ENCODE measurements around the gene CNTNAP2. TPM values are rescaled to one million over a fixed set of nuclear protein-coding genes. Genes with fewer than 3 reads are reported as not detected.

Gene CNTNAP2
- total and polyA plus RNA-seq, 2 of the 8 experiments (the other 6 are each of a cell fraction or from before 2014, with no cell fraction given): 27.9 to 71.0 TPM

GRCh38 chr7:146176860-146177259 is 60.3 kb downstream of the CNTNAP2 start:
- H3K14ac ChIP-seq (ENCODE audit: insufficient read length): no peak overlapping the region
- H4K91ac ChIP-seq (replicated peaks; ENCODE audit: insufficient read length, low read length): no peak overlapping the region
- H2BK120ac ChIP-seq (replicated peaks; ENCODE audit: low read depth, low read length): no peak overlapping the region
- no peak overlapping the region for H4K8ac ChIP-seq (ENCODE audit: extremely low read depth, insufficient read depth, low read length)
- no peak overlapping the region for H3K4me3 ChIP-seq (ENCODE audit: extremely low read depth in 1 of 4, insufficient read depth in 2 of 4, low read depth in 3 of 4, low read length in 4 of 4)
- 78% methylated on average over 1 of the region's 1 CpG; no CpG with 5 or more reads in 1 of the 2 experiments for WGBS, 2 experiments (ENCODE audit: extremely low coverage in 1 of 2, insufficient coverage in 1 of 2, insufficient read length in 1 of 2, insufficient replicate concordance in 2 of 2, low coverage in 1 of 2, low lambda C conversion rate in 2 of 2, missing lambda C conversion rate in 1 of 2)
- FAIRE-seq (no peak), DNase-seq (ENCODE audit: low read depth in 1 of 2, low spot score in 2 of 2) (no peak)
- H2AFZ ChIP-seq (ENCODE audit: low read length): peak overlapping the region; percentile 56; the same call in 1 of the 2 replicates
- no peaks in the 10 kb centered on the region for H3K79me2 ChIP-seq (ENCODE audit: control insufficient read depth in 1 of 2, insufficient read depth in 2 of 2, low read length in 2 of 2)
- H2AK5ac ChIP-seq (ENCODE audit: low read depth, low read length): no peak overlapping the region
- ChIA-PET POLR2A (ENCODE audit: partially characterized antibody) (interaction anchor here (1.1 kb wide), 1 partner anchor 10 kb away, joined by 3 read pairs; no protein-coding TSS in a partner anchor), CTCF (ENCODE audit: partially characterized antibody) (no interaction called here)
- H3K56ac ChIP-seq (replicated peaks; ENCODE audit: insufficient read length, low read depth, low read length): no peak overlapping the region
- no peaks in the 10 kb centered on the region for H3K79me1 ChIP-seq (ENCODE audit: low read depth, low read length)
- H2BK12ac ChIP-seq (ENCODE audit: low read depth, low read length): no peak overlapping the region
- H3K23me2 ChIP-seq (ENCODE audit: low read depth, low read length): no peaks in the 10 kb centered on the region
- no peaks in the 10 kb centered on the region for H4K20me1 ChIP-seq (replicated peaks in 1 of 2; ENCODE audit: control insufficient read depth in 1 of 2, insufficient read depth in 2 of 2, low read length in 2 of 2)
- no peak overlapping the region for H3K4me2 ChIP-seq (ENCODE audit: insufficient read depth in 1 of 2, low read depth in 2 of 2, low read length in 2 of 2)
- no peak overlapping the region for H3K4ac ChIP-seq (replicated peaks; ENCODE audit: insufficient read length, low read depth, low read length)
- no peak overlapping the region for H3K23ac ChIP-seq (ENCODE audit: insufficient read length)
- no peak overlapping the region for H2BK5ac ChIP-seq (ENCODE audit: low read depth, low read length)
- no peaks in the 10 kb centered on the region for H3K27me3 ChIP-seq (replicated peaks in 1 of 4; ENCODE audit: control insufficient read depth in 3 of 4, extremely low read depth in 1 of 4, insufficient read depth in 3 of 4, low read length in 3 of 4)
- H3K9ac ChIP-seq (replicated peaks in 1 of 4; ENCODE audit: extremely low read depth in 1 of 4, low read depth in 3 of 4, low read length in 3 of 4): no peak overlapping the region
- no peak overlapping the region for H2BK20ac ChIP-seq (ENCODE audit: low read length)
- H3K18ac ChIP-seq (ENCODE audit: extremely low read depth, low read length): no peak overlapping the region
- H3K36me3 ChIP-seq (ENCODE audit: control insufficient read depth in 2 of 4, insufficient read depth in 4 of 4, low read length in 3 of 4): no peaks in the 10 kb centered on the region
- no peak overlapping the region for H2BK15ac ChIP-seq (ENCODE audit: low read length)
- H3K4me1 ChIP-seq (replicated peaks in 1 of 4; ENCODE audit: control insufficient read depth in 3 of 4, insufficient read depth in 4 of 4, low read length in 3 of 4): peaks cover 0 to 3% (median 0%) of the 10 kb centered on the region in 4 experiments; a peak in 2 of 7 replicates
- H4K5ac ChIP-seq (ENCODE audit: insufficient read length, low read depth, low read length): no peak overlapping the region
- no peak for TF ChIP-seq POLR2AphosphoS5 (IDR thresholded peaks at IDR 0.05; ENCODE audit: low read depth, low read length)
- TF ChIP-seq RAD21 (IDR thresholded peaks at IDR 0.05 in 1 of 2, conservative IDR thresholded peaks at IDR 0.05 in 1 of 2; ENCODE audit: low read depth in 2 of 2, low read length in 2 of 2): peak in 1 of 2 experiments; percentile 12; a peak in 1 of 4 replicates
- no peak for TF ChIP-seq SUZ12 (IDR thresholded peaks at IDR 0.05; ENCODE audit: low read length)
- no peaks in the 10 kb centered on the region for H3K9me3 ChIP-seq (ENCODE audit: insufficient read depth in 2 of 2, low read depth in 1 of 2, low read length in 1 of 2)
- H3K27ac ChIP-seq (ENCODE audit: low read depth, low read length): no peak overlapping the region; the same call in 1 of the 2 replicates
